ENCODE results near the gene TNIP3. TPM values are rescaled to one million over a fixed set of nuclear protein-coding genes. Genes with fewer than 3 reads are reported as not detected.

TNIP3 gene
- total RNA-seq, 3 donors from 2014 or later, result 0.38 to 2.0 (median 1.1) TPM

DNA sequence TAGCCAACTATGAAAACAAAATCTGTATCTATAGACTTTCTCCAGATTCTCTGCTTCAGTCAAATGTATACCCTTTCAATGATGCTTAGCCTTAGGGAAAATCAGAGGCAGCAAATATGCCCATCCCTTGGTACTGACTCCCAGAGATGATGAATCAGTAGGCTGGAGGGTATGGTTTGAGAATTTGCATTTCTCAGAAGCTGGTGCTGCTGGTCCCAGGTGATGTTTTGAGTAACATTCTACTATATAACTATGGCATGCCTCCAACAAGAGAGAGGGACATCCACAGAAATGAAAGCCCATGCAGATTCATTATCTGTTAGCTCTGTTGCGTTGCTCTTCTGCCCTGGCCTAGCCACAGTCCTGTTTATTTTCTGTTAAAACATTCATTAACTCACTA is 13.6 kb downstream of the TNIP3 start:
- Histone ChIP-seq H3K36me3 (ENCODE audit: low read depth) (no peaks in the 10 kb centered on the region), H3K4me3 (no peak overlapping the region), H3K4me1 (ENCODE audit: low read depth) (no peaks in the 10 kb centered on the region), H3K9me3 (no peaks in the 10 kb centered on the region)
- TF ChIP-seq, protein P1, sequence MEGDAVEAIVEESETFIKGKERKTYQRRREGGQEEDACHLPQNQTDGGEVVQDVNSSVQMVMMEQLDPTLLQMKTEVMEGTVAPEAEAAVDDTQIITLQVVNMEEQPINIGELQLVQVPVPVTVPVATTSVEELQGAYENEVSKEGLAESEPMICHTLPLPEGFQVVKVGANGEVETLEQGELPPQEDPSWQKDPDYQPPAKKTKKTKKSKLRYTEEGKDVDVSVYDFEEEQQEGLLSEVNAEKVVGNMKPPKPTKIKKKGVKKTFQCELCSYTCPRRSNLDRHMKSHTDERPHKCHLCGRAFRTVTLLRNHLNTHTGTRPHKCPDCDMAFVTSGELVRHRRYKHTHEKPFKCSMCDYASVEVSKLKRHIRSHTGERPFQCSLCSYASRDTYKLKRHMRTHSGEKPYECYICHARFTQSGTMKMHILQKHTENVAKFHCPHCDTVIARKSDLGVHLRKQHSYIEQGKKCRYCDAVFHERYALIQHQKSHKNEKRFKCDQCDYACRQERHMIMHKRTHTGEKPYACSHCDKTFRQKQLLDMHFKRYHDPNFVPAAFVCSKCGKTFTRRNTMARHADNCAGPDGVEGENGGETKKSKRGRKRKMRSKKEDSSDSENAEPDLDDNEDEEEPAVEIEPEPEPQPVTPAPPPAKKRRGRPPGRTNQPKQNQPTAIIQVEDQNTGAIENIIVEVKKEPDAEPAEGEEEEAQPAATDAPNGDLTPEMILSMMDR (IDR thresholded peaks at IDR 0.05), result no peak
- intact Hi-C loops (cut with DNase I, micrococcal nuclease), result no loop called here
- ATAC-seq (no peak), DNase-seq (no peak)

DNA sequence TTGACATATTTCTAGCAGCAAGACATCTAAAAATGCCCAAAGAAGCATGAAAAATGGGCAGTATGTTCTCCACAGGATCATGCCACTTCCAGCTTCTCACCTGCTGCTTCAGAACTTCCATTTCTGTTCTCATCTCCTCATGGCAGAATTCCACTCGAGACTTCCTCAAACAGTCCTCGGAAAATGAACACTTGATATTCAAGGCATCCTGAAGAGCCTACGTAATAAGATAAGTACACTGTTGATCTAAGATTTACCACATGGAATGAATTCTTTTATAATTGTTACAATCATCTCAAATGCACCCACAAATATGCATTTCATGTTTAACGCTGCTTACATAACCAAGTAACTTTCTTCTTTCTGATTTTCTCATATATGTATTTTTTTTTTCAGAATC is 14.1 kb downstream of the TNIP3 start:
- intact Hi-C loops (cut with DNase I, micrococcal nuclease), result no loop called here
- no peaks in the 10 kb centered on the region for H3K9me3 ChIP-seq
- no peak for ATAC-seq

DNA sequence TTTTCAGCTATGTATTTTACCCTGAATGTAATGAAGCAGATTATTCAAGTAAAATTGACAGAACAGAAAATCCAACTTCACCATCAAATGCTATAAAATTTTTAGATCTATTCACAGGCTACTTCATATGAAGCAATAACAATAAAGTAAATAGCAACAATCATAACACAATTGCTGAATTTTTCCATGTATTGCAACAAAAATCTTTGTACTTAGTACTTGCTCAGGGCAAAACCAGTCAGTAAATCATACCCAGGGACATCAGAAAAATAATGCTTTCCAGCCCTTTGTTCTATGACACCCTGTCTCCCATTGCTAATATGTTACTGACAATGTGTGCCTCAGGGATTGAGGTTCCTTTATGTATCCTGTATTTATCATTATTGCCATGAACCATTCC is 15.5 kb downstream of the TNIP3 start:
- no peak overlapping the region for H3K4me3 ChIP-seq
- ATAC-seq (no peak), DNase-seq (no peak)
- H3K4me1 ChIP-seq (ENCODE audit: low read depth), result no peaks in the 10 kb centered on the region
- H3K36me3 ChIP-seq (ENCODE audit: low read depth), result no peaks in the 10 kb centered on the region
- intact Hi-C loops (cut with DNase I, micrococcal nuclease), result no loop called here
- TF ChIP-seq, protein P1 (IDR thresholded peaks at IDR 0.05), result no peak
- no peaks in the 10 kb centered on the region for H3K9me3 ChIP-seq

More for the DNA sequence above, 14.1 kb downstream of the TNIP3 start:
- TF ChIP-seq, protein P1 (IDR thresholded peaks at IDR 0.05), result no peak
- no peak for DNase-seq
- Histone ChIP-seq H3K4me3 (no peak overlapping the region), H3K4me1 (ENCODE audit: low read depth) (no peaks in the 10 kb centered on the region), H3K36me3 (ENCODE audit: low read depth) (no peaks in the 10 kb centered on the region)

- Histone ChIP-seq H3K9me3 (no peaks in the 10 kb centered on the region), H3K36me3 (ENCODE audit: low read depth) (no peaks in the 10 kb centered on the region), H3K4me1 (ENCODE audit: low read depth) (no peaks in the 10 kb centered on the region), H3K4me3 (no peak overlapping the region)
- ATAC-seq, result no peak
- no peak for DNase-seq
- TF ChIP-seq, protein P1 (IDR thresholded peaks at IDR 0.05), result no peak
- intact Hi-C loops (cut with DNase I, micrococcal nuclease), result no loop called here
Measured at GRCh38 chr4:121148000-121148399, 16.1 kb downstream of the TNIP3 start.

DNA sequence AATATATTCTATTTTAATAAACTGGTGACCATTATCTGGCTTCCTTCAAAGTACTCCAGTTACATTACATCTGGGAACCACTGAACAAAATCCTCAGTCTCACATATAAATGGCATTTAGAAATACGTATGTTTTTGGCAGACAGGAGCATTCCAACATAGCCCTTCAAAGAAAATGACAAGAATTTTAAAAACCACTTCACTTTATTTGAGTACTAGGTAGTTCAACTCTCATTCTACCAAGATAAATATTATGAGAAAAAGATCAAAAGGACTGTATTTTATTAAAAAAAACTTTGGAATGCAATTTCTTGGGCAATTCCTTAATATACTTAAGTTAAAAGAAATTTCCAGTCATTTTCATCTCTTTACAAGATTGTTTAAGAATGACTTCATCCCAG is 17.6 kb downstream of the TNIP3 start:
- TF ChIP-seq, protein P1 (IDR thresholded peaks at IDR 0.05), result no peak
- ATAC-seq (no peak), DNase-seq (no peak)
- Histone ChIP-seq H3K9me3 (no peaks in the 10 kb centered on the region), H3K36me3 (ENCODE audit: low read depth) (no peaks in the 10 kb centered on the region), H3K4me1 (ENCODE audit: low read depth) (no peaks in the 10 kb centered on the region), H3K4me3 (no peak overlapping the region)
- intact Hi-C loops (cut with DNase I, micrococcal nuclease), result no loop called here

GRCh38 chr4:121145430-121145829 is 18.7 kb downstream of the TNIP3 start:
- no peak overlapping the region for H3K4me3 ChIP-seq
- intact Hi-C loops (cut with DNase I, micrococcal nuclease), result no loop called here

More at GRCh38 chr4:121145430-121145829, 18.7 kb downstream of the TNIP3 start:
- Histone ChIP-seq H3K4me1 (ENCODE audit: low read depth) (no peaks in the 10 kb centered on the region), H3K36me3 (ENCODE audit: low read depth) (no peaks in the 10 kb centered on the region), H3K9me3 (no peaks in the 10 kb centered on the region)
- TF ChIP-seq, protein P1 (IDR thresholded peaks at IDR 0.05), result no peak
- ATAC-seq, result no peak
- DNase-seq, result no peak

Data from mucosa of descending colon (tissue), 3 donors.